Hypothalamus (tissue), 51 donors: ENCODE results near the gene SPAG9.
"Not testable (repeated sequence)": the region's sequence is repeated elsewhere in the genome, so short reads cannot be mapped to it uniquely, and the experiment has no call there.

Experiments used
- DNase-seq, 51 donors: peaks; one replicate each; lab custom pipeline; 2025; lab: John Stamatoyannopoulos, UW

Gene SPAG9

DNA sequence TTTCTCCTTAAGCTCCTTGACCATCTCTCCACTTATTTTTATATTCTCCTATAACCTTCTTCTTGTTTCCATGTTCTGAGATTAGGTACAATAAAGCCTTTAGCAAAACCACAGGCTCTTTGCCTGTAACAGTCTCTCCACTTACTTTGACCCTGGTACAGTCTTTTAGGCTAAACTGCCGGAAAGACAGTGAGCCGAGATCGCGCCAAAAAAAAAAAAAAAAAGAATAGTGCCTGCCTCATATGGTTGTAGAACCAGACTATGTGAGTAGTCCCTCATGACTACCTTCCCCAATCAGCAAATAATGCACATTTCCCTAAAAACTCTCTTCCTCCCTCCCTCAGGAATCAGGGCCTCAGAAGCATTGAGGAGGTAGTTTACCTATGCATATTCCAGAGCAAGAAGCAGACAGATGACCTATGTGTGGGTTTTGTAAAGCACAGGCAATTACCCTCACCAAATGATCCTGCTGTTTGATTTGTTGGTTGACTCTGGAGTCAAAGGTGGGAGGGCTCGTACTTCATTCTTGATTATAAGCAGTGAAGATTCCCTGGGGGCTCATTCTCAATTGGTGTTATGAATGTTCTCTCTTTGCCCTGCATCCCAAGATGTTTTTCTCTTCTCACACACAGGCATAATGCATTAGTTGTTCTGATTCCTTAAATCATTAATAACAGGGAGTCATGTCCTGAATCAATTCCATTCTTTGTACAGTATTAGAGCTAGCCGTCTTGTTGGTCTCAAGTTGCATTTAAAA is 23.8 kb upstream of the SPAG9 start:
- no peak for DNase-seq

DNA sequence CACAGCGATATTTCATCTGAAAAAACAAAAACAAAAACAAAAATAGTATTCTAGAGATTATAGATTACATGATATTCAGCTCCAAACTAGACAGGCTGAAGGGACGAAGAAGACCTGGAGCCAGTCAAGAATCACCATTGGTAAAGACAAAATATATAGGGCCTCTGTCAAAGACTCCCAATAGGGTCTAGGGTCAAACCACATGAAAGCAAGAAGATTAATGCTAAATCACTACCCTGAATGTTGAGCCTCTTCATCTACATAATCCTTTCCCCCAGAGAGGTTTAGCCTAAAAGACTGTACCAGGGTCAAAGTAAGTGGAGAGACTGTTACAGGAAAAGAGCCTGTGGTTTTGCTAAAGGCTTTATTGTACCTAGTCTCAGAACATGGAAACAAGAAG is 21.9 kb upstream of the SPAG9 start:
- no peak for DNase-seq

DNA sequence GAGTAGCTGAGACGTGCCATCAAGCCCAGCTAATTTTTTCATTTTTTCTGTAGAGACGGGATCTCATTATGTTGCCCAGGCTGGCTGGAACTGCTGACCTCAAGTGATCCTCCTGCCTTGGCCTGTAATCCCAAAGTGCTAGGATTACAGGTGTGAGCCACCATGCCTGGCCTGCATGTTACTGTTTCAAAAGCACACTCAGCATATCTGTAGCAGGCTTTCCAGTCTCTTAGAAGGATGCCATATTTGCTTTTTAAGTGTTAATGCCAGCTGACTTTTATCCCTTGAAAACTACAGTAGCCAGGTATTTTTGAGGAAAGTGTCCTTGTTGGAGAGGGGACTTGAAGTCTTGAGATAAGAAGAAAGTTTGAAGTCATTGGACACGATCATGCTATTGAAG is 15.3 kb upstream of the SPAG9 start:
- DNase-seq, result no peak

DNA sequence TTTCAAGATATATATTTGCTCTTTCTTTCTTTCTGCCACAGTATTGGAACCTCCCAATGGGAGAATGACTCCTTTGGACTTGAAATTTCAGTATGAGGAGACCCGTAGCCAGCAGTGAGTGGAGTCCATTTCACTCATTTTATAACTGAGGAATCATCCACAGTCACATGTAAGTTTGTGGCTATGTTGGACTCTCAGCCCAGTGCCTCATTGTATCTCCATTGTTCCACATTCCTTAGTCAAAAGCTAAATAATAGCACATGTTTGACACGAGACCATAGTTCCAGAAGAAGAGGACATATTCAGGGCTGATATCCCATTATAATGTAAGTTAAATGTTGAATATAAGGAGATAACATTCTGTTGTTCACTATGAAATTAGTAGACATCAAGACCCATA is 12.7 kb upstream of the SPAG9 start:
- DNase-seq, result no peak

DNA sequence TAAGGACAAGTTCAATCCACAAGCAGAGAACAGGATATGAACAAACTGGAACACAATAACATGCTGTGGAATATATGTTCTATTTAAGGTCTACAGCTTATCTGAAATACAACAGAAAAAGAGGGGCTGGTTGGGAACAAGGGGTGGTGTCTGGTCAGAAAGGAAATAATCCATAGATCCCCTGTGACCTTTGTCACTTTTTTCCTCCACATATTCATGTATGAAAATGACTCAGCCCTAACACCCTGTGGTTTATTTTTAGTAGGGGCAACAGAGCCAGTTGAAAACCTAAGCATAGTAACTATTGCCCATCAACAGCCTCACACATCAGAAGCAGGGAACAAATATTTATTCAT is 12.3 kb upstream of the SPAG9 start:
- DNase-seq, result no peak

DNA sequence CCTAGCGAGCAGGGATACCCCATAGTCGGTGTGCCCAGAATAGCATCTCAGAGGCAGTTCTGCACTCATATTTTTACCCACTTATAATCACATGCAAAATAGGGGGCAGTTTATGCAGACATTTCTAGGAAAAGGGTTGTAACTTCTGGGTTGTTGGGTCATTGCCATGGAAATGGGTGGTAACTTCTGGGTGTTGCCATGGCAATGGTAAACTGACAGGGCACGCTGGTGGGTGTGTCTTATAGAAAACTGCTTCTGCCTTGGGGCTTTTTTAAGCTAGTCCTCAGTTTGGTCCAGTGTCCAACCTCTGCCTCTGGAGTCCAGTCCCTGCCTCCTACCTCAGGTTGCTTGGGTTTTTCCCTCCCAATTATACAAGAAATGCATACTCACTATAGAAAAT is 7.4 kb upstream of the SPAG9 start:
- no peak for DNase-seq

- DNase-seq, result no peak
Measured at GRCh38 chr17:51124640-51125503, 4.2 kb upstream of the SPAG9 start.

DNA sequence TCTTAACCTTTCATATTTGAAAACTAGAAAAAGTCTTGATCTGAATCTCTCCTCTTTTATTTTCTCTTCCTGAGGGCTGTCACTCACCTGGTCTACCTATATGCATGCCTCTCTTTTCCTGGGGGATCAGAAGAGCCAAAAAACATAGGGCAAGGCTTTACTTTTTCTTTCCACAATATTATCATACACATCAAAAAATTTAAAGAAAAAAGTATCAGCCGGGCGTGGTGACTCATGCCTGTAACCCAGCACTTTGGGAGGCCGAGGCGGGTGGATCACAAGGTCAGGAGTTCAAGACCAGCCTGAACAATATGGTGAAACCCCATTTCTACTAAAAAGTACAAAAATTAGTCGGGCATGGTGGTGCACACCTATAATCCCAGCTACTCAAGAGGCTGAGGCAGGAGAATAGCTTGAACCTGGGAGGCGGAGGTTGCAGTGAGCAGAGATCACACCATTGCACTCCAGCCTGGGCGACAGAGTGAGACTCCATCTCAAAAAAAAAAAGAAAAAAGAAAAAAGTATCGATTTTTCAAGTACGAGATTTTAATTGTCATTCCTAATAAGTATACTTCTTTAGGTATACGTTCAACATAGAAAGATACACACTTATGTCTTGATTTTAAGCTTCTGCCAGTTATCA is 1.9 kb upstream of the SPAG9 start:
- not testable (repeated sequence) for DNase-seq

DNA sequence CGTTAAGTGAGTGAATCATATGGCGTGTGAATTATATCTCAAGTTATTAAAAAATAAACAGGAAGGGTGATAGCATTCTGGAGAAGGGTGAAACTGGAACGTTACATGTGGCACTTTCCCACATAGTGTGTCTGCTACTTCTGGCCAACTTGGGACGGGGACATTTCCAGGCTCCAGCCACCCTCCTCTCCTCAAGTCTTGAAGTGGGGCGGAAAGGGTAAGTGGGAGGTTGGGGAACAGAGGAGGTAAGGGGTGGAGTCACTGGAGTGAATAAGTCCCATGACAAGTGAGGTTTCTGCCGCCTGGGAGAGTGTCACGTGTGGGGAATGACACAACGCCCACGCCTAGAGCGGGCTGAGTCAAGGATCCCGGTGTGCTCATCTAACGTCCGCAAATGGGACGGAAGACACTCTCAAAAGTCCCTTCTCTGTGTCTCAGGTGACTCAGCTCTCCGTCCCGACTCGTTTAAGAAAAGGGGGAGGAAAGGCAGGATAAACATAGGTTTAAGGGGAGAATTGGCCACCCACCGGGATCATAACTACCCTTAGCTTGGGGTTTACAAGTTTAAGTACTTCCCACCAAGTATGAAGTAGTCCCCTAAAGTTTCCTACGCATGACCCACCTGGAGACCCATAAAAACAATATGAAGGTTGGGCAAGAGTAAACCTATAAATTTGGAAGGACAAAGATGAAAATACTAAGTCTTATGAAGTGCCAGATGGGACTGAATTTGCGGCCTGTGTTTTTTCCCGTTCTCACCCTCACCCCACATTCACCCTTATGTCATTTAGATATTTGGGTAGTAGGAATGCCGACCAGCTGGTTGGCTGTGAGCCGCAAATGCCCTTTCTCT is 1.2 kb upstream of the SPAG9 start:
- DNase-seq, result peak in 50 of 51 donors; percentile 1 to 84 (median 50)

DNA sequence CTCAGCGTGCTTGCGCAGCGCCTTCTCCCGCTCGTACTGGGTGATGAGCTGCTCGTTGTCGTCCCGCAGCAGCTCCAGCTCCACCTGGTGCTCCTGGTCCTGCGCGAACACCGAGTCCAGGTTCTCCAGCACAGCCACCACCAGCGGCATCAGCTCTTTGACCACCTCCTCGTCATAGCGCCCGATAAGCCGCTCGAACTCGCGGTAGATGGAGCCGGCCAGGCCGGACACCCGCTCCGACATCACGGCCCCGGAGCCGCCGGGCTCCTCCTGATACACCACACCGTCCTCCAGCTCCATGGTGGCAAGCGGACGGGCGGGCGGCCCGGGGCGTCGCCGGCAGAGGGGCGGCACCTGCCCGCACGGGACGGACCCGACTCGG is 320 bp downstream of the SPAG9 start:
- peak in 24 of 51 donors; percentile 40 to 81 (median 55) for DNase-seq

- peak in 29 of 51 donors; percentile 4 to 57 (median 36) for DNase-seq
Measured at GRCh38 chr17:51119415-51120356, 982 bp downstream of the SPAG9 start.

DNA sequence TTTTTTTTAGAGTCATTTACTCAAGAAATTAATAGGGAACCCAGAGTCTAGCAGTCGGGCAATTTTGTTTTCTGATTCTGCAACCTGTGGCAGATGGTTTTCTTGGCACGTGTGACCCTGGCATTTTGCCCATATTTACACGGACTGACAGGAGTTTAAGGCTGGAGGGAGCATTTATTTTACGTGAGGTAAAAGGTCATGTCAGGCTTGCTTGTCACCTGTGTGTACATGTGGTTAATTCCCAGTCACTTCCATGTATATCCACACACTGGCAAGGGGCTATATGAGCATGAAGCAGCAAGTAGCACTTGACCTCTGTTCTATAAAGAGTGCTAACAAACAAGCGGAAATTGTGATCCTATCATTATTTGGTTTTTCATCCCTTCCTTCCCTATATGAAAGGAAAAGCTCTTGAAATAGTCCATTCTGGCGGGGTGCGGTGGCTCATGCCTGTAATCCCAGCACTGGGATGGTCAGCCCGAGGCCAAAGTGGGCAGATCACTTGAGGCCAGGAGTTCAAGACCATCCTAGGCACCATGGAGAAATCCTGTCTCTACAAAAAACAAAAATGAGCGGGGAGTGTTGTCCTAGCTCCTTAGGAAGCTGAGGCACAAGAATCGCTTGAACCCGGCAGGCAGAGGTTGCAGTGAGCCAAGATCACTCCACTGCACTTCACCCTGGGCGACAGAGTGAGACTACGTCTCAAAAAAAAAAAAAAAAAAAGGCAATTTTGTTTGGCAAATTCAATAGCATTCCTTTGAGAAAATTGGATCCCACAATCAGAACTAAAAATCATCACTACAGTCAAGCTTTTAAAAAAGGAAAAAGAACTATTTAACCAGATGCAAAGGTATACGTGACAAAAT is 2.1 kb downstream of the SPAG9 start:
- DNase-seq, result peak in 1 of 51 donors; percentile 2

- no peak for DNase-seq
Measured at GRCh38 chr17:51115179-51115578, 5.5 kb downstream of the SPAG9 start.

DNA sequence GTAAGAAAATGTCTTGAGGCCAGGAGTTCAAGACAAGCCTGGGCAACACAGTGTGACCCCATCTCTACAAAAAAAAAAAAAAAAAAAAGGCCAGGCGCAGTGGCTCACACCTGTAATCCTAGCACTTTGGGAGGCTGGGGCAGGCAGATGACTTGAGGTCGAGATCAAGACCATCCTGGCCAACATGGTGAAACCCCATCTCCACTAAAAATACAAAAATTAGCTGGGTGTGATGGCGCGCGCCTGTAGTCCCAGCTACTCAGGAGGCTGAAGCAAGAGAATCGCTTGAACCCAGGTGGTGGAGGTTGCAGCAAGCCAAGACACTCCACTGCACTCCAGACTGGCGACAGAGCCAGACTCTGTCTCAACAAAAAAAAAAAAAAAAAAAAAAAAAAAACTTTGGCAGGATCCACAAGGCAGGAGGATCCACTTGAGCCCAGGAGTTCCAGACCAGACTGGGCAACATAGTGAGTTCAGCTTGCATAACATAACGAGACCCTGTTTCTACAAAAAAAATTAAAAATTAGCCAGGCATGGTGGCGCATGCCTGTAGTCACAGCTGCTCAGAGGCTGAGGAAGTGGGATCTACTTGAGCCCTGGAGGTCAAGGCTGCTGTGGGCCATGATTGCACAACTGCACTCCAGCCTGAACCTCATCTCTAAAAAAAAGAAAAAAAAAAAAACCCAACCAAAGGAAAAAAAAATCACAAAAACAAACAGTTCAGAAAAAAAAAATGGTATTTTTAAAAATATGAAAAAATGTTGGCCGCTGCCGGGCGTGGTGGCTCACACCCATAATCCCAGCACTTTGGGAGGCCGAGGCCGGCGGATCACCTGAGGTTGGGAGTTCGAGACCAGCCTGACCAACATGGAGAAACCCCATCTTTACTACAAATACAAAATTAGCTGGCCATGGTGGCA is 8.1 kb downstream of the SPAG9 start:
- not testable (repeated sequence) for DNase-seq

DNA sequence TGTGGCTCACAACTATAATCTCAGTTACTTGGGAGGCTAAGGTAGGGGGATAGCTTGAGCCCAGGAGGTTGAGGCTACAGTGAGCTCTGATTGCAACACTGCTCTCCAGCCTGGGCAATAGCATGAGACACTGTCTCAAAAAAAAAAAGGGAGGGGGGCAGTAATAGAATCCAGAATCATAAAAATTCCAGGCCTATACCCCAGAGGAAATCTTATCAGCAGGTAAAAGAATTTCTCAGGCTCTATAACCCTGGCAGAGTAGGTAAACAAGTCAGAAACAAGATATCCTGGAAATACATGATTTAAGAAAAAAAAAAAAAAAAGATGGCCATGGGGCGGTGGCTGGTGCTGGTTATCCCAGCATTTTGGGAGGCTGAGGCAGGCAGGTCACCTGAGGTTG is 12.9 kb downstream of the SPAG9 start:
- DNase-seq, result no peak

DNA sequence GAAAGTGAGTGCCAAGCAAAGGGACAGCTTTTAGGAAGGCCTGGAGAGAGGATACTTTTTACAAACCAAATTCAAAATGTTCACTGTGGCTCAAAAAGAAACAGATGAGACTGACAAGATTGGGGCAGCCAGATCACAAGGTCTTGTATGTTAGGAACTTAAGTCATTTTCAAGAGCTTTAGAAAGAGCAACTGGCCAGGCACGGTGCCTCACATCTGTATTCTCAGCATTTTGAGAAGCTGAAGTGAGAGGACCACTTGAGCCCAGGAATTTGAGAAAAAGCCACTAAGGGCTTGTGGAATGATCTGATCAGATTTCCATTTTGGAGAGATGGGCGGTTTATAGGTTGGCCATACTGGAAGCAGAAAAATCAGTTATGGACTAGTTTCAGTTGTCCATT is 17.2 kb downstream of the SPAG9 start:
- no peak for DNase-seq

DNA sequence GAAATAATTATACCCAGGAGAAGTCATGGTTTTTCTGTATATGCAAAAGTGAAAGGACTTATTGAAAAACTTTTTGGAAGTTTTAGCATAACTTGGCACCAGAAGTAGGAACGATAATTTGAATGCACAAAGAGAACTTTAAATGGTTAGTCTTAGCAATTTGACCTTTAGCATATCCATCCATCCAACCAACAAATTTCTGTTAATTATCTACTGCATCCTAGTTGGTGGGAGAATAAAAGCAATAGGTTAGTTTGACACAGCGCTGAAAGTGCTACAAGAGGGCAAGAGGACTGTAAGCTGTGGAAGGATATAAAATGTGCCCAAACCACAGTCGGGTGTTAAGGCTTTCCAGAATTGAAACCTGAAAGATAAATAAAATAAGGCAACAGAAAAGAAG is 17.6 kb downstream of the SPAG9 start:
- DNase-seq, result no peak
